GM19035 (cell line): ENCODE measurements around the gene DYNLL1.
A peak's percentile ranks its signal among the peaks of the same experiment; 100 is the strongest.
"Not testable (repeated sequence)": the region's sequence is repeated elsewhere in the genome, so short reads cannot be mapped to it uniquely, and the experiment has no call there.

Experiments
- ATAC-seq: cut with Tn5 transposase; IDR thresholded peaks from one replicate; pipeline ENCODE4 v1.9.1; 2021; ENCODE audit not compliant: unreplicated experiment

The DYNLL1 gene

DNA sequence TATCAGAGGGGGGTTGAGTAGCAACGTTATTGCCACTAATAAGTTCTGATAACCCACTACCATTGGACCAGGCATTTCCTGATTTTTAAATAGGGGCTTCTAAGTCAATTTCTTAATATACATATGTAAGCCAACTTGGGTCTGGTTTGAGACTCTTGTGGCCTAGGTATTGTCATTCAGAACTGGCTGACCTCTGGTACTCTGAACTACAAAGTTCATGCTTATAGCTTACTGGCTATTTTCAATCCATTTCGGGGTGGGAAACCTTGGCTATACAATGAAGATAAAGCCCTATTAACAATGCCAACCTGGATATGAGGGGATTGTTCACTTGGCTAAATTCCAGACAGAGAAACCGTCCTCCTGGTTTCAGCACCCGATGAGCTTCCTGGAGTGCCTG is 8.7 kb downstream of the DYNLL1 start:
- no peak for ATAC-seq

DNA sequence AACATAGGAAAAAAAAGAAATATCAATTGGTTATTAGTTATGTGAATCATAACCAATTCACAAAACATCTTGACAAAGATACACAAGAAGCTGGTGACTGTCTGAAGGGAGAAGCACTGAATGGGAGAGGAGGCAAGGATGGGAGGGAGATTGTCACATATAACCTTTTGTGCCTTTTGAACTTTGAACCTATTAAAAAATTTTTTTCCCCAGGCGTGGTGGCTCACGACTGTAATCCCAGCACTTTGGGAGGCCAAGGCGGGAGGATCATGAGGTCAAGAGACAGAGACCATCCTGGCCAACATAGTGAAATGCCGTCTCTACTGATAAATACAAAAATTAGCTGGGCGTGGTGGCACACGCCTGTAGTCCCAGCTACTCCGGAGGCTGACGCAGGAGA is 12.6 kb downstream of the DYNLL1 start:
- ATAC-seq, result no peak

DNA sequence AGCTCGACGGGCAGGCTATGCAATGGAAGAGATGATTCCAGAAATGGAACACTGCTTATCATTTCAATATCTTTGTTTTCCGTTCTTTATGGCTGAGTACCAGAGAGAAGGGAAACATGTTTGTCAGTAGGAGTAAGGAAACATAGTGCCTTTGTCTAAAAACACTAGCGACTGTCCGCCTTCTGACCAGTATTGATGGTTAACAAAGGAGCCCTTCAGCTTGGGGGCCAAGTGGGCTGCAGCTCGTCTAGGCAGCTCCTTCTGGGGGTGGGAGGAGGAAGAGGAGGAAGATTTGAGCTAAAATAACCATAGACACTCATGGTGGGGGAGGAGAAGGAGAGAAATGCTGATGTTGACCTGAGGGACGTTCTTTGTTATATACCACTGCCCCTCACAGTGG is 18.1 kb downstream of the DYNLL1 start:
- ATAC-seq, result no peak

GRCh38 chr12:120515496-120515895 is 19.6 kb downstream of the DYNLL1 start:
- no peak for ATAC-seq

GRCh38 chr12:120519324-120519723 is 23.4 kb downstream of the DYNLL1 start:
- not testable (repeated sequence) for ATAC-seq

DNA sequence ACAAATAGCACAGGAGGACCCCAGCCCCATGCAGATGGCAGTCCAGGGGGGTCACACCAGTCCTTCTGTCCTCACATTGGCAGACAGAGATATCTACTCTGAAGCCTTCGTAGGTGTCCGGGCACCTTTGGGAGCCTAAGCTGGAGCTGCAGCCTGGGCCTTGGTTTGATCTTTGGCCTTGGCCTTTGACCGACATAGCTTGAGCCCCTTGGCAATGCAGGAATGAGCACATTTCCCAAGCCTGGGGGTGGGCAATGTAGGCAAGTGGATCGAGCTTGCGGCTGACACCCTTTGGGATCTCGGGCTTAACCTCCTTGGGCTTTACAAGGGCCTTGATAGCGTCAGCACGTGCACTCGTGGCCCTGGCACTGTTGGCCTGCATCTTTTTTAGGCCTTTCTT is 26.7 kb downstream of the DYNLL1 start:
- no peak for ATAC-seq

DNA sequence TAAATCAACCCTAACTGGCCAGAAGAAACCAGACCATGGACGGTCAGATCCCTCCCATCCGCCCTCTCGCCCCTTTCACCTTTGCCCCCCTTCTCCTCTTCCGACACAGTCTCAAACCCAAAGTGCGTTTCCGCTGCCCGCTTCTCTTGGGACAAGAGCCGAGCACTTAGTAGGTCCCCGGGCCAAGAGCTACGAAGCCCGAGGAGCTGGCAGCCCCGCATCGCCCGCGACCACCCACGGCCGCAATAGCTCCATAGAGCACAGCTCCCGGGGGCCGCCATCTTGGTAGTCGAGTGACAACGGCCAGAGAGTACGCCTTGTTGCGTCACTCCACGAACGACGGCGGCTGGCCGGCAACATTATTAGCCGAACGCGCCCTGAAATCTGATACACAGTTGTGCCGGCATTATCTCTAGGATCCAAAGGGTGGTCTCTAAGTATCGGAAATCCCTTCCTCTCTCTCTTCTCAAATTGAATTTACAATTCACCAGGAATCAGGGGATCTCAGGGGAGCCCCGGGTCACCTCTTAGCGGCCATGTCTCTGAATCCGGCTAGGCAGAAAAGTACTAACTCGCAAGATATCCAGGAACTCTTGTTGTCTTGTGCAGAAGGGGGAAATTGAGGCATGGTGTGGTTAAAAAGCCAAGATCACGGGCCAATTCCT is 33.1 kb downstream of the DYNLL1 start, which contains the start of gene COQ5:
Gene COQ5 (minus strand): TSS at position 298 of the 665 bp plus-strand sequence. CDS start 17 bp downstream, at position 281.
- peak; percentile 78 for ATAC-seq

- no peak for ATAC-seq
Observed at GRCh38 chr12:120529641-120530417, 33.9 kb downstream of the DYNLL1 start.

DNA sequence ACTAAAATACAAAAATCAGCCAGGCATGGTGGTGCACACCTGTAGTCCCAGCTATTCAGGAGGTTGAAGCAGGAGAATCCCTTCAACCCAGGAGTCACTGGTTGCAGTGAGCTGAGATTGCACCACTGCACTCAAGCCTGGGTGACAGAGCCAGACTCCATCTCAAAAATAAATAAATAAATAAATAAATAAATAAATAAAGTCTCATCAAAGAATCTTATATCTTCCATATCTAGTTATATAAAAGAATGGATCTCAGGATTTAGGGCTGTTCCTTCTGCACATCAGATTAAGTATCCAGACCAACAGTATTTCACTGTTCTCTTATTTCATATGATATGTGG is 34.5 kb downstream of the DYNLL1 start:
- ATAC-seq, result not testable (repeated sequence)

DNA sequence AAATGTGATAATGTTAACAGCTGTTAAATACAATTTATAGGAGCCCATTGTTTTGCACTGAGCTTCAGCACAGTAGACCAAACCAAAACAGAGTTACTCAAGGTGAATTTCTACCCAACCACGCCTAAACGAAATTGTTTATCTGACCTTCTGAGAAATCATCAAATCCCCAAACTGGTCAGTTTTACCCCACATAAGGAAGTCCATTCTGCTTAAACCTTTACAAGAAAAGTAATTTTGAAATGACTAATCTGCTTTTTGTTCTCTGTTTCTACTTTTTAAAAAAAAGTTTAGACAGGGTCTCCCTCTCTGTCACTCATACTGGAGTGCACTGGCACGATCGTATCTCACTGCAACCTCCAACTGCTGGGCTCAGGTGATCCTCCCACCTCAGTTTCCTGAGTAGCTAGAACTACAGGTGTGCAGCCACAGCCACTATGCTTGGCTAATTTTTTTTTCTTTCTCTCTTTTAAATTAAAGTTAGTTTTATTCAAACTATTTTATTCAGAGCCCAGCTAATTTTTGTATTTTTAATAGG is 36.9 kb downstream of the DYNLL1 start:
- no peak for ATAC-seq

DNA sequence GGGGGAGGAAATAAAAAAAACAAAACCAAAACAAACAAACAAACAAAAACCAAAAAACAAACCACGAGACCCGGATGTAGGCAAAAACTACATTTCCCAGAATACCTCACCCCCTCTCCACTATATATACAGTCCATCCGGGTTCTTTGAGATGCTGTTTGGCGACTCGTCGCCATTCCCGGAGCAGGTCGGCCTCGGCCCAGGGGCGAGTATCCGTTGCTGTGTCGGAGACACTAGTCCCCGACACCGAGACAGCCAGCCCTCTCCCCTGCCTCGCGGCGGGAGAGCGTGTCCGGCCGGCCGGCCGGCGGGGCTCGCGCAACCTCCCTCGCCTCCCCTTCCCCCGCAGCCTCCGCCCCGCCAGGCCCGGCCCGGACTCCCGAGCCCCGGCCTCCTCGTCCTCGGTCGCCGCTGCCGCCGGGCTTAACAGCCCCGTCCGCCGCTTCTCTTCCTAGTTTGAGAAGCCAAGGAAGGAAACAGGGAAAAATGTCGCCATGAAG is 38.3 kb downstream of the DYNLL1 start, which contains the start of gene RNF10:
Gene RNF10 (plus strand): TSS at position 154 of the 500 bp plus-strand sequence. CDS start 456 bp downstream, outside the sequence.
- peak; percentile 68 for ATAC-seq

GRCh38 chr12:120534703-120535655 is 39.1 kb downstream of the DYNLL1 start:
- ATAC-seq, result peak; percentile 40

DNA sequence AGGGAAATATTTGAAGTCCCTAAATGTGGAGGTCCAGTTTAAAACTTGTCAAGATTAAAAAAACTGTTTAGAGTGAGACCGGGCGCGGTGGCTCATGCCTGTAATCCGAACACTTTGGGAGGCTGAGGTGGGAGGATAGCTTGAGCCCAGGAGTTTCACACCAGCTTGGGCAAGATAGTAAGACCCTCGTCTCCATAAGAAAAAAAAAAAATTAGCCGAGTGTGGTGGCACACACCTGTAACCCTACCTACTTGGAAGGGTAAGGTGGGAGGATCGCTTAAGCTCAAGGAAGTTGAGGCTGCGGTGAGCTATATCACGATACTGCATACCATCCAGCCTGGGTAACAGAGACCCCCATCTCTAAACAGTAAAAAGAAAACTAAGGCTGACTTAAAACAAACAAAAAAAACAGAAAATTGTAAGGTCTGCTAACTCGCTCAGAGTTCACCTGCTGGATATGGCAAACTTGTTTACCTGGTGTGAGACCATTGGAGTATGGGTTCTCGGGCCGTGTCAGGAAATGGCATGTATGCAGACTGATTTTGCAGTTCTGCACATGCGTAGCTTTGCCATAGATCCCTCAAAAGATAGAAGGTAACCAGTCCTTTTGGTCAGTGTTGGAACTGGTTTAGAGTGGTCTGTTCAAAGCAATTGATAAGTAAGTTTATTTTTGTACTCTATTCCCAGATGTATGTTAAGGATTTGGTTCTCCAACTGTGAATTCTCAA is 40.3 kb downstream of the DYNLL1 start:
- no peak for ATAC-seq

DNA sequence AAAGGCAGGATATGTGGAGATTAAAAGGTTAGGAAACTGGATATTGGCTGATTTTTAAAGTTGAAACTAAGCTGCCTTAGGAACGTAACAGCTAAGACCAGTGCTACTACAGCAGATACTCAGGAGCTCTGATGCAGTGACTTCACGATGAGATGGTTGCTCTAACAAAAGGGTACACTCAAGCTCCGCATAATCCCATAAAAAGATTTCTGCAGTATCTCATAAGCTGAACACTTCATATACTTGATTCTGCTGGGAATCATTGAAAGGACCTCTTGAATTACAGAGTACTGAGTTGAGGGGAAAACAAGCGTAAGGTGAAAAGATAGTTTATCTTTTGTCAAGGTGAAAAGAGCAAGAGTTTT is 41.9 kb downstream of the DYNLL1 start:
- no peak for ATAC-seq

DNA sequence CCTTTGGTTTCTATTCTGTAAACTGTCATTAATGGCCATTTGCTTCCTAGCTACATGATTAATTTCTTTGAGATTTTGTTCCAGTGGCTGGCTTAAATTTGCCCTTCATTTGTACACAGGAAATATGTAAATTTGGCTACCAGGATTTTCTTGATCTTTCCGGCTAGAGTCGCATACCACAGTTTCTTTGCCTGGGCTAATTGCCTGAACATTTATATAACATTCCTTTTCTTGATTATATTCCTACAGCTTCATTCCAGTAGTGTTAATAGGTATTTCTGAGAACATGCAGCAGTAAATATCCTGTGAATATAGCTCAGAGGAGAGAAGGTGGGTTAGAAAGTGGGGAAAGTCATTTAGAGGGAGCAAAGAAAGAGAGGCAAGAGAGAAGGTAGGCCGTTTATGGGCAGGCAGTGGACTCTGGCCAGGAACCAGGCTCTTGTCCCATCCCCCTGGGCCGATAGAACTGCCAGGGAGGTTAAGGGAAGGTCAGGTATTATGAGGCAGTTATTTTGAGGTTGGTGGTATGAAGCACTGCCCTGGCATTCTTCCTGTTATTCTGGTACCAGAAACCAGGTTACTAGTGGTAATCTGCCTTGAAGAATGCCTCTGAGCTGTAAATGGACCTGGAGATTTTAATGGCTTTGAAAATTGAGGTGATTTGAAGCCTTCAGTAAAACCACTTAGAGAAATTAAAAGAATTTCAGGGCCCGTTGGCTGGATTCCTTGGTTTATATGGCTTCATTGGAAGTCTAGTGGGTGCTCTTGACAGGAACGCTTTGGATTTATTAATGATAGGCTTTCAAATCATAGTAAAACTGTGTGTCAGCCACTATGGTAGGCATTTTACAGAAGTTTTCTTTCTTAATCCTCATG is 42.6 kb downstream of the DYNLL1 start:
- ATAC-seq, result no peak

DNA sequence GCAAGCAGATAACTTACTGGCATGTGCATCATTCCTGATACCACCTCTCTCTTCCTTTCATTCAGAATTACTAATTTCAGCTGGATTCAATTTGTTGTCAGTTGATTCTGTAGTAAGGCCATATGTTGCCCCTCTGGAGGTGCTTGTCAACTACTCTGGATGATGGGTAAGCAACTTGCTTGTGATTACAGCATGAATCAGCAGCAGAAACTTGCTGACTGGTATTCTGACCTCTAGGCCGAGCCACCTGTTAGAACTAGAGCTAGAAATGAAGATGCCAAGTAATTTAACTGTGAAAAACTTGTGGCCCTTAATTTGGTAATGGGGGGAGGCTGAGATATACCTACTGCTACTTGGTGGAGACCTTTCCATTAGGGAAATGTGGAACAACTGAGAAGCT is 43.4 kb downstream of the DYNLL1 start:
- no peak for ATAC-seq

DNA sequence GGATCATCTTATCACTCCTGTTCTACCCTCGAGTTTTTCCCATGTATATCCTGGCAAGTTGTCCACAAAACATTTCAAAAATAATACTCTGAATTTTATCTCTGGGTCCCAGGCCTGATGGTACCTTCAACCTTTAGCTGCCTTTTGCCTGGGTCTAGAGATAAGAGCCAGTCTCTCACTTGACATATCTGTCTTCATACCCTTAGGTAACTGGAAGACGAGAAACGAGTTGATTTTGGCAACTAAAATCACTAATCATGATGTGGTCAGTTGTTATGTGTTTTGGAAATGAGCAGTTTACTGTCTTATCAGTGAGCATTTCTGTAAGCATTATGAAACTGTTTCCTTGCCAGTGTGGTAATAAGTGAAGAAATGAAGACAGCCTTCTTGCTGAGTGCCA is 44.5 kb downstream of the DYNLL1 start:
- no peak for ATAC-seq

DNA sequence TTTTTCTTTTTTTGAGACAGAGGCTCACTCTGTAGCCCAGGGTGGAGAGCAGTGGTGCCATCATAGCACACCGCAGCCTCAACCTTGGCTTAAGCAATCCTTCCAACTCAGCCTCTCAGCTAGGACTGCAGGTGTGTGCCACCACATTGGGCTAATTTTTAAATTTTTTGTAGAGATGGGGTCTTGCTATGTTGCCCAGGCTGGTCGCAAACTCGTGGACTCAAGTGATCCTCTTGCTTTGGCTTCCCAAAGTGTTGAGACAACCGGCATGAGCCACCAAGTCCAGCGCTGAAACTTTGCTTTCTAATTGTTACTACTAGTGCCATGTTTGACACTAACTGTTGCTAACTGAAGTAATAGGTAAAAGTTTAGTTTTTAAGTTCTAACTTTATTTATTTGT is 46.3 kb downstream of the DYNLL1 start:
- no peak for ATAC-seq

DNA sequence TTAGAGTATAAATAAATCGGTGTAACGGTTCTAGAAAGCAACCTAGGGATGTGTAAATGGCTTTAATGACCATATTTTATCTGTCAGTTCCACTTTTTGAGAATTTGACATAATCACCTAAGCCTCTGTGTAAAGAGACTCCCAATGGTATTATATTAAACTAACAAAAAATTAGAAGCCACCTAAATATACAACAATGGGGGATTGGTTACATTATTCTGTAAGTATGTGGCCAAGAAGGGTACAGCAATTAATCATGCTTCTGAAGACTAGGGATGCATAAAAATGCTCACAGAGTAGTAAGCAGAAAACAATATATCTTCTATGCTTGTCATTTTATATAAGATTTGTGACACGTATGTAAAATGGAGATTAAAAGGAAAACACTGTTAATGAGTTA is 48.8 kb downstream of the DYNLL1 start:
- ATAC-seq, result no peak
